ENCODE measurements around the gene ZSCAN5A. TPM values are rescaled to one million over a fixed set of nuclear protein-coding genes. Genes with fewer than 3 reads are reported as not detected.
"Not testable (repeated sequence)": the region's sequence is repeated elsewhere in the genome, so short reads cannot be mapped to it uniquely, and the experiment has no call there.

The ZSCAN5A gene
- total RNA-seq, 1 experiment from 2014 or later, result 9.7 TPM

DNA sequence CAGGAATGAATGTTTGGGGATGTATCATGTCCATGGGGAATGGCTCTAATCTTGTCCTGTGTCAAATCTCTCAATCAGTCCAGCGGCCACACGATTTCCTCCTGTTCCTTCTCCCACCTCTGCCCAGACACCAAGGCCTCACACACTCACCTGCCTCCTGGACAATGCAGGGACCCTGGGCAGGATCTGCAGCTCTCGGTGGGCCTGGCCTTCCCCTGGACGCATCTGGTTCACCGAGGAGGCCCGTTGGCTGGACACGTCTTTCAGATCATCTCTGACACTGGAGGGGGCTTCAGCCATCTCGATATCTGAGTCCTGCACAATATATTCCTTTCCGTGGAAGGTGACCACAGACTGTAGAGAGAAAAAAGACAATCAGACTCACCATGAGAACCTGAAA lies 91.2 kb downstream of the ZSCAN5A start:
- H3K9me3 ChIP-seq (replicated peaks), result peaks cover 2% of the 10 kb centered on the region; the same call in 1 of the 2 replicates
- H3K4me3 ChIP-seq, result no peak overlapping the region
- no peaks in the 10 kb centered on the region for H3K4me1 ChIP-seq (replicated peaks)
- no peaks in the 10 kb centered on the region for H3K36me3 ChIP-seq
- no peaks in the 10 kb centered on the region for H3K27me3 ChIP-seq (replicated peaks)
- DNase-seq (ENCODE audit: low read depth in 1 of 2, low spot score in 2 of 2), result no peak
- no peak overlapping the region for H3K27ac ChIP-seq

GRCh38 chr19:56222901-56223300 lies 91.7 kb downstream of the ZSCAN5A start:
- Histone ChIP-seq H3K27ac (no peak overlapping the region), H3K9me3 (replicated peaks) (peaks cover 2% of the 10 kb centered on the region; the same call in 1 of the 2 replicates), H3K4me1 (replicated peaks) (no peaks in the 10 kb centered on the region), H3K36me3 (no peaks in the 10 kb centered on the region), H3K27me3 (replicated peaks) (no peaks in the 10 kb centered on the region), H3K4me3 (no peak overlapping the region)
- DNase-seq (ENCODE audit: low read depth in 1 of 2, low spot score in 2 of 2), result no peak

DNA sequence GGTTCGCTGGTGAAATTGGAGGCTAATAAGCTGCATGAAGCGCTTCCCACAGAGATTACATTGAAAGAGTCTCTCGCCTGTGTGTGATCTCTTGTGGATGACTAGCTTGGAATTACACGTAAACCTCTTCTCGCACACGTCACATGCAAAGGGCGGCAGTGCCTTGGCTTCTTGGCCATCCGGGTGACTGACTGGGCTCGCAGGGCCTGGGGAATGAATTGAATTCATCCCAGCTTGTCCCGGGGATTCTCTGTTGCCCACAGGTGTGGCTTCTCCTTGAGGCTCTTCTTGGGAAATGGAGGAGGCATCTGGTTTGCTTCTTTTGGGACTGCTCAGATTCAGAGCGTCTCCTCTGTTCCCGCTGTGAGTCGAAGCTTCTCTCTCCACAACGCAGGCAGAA lies 92.8 kb downstream of the ZSCAN5A start:
- peaks cover 6% of the 10 kb centered on the region; the same call in 1 of the 2 replicates for H3K9me3 ChIP-seq (replicated peaks)
- H3K27me3 ChIP-seq (replicated peaks), result no peaks in the 10 kb centered on the region
- H3K4me3 ChIP-seq, result no peak overlapping the region
- H3K36me3 ChIP-seq, result no peaks in the 10 kb centered on the region
- DNase-seq (ENCODE audit: low read depth in 1 of 2, low spot score in 2 of 2), result no peak
- H3K27ac ChIP-seq, result no peak overlapping the region
- H3K4me1 ChIP-seq (replicated peaks), result no peaks in the 10 kb centered on the region

DNA sequence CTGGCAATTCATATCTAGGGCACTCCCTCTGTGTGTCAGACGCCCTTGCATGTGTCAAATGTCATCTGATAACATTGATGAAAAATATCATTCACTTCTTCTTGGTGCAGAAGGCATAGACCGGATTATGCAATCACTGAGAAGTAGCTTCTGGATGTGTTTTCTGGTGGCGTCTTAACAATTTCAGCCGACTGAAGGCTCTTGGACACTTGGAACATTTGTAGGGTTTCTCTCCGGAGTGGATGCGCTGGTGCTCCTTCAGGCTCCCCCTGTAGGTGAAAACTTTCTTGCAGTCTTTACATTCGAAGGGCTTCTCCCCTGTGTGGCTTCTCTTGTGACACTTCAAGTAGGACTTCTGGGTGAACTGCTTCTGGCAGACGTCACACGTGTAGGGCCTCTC lies 93.2 kb downstream of the ZSCAN5A start:
- H3K27me3 ChIP-seq (replicated peaks); H3K36me3 ChIP-seq; H3K4me1 ChIP-seq (replicated peaks); H3K9me3 ChIP-seq (replicated peaks); H3K27ac ChIP-seq; H3K4me3 ChIP-seq; DNase-seq (ENCODE audit: low read depth in 1 of 2, low spot score in 2 of 2): not testable (repeated sequence)

- Histone ChIP-seq H3K4me1 (replicated peaks) (no peaks in the 10 kb centered on the region), H3K27ac (no peak overlapping the region), H3K36me3 (no peaks in the 10 kb centered on the region), H3K27me3 (replicated peaks) (no peaks in the 10 kb centered on the region), H3K9me3 (replicated peaks) (peaks cover 6% of the 10 kb centered on the region; the same call in 1 of the 2 replicates), H3K4me3 (no peak overlapping the region)
- DNase-seq (ENCODE audit: low read depth in 1 of 2, low spot score in 2 of 2), result no peak
These were observed 95.7 kb downstream of the ZSCAN5A start for GRCh38 chr19:56218961-56219360.

GRCh38 chr19:56217039-56217949 lies 97.3 kb downstream of the ZSCAN5A start:
- H3K27ac ChIP-seq, result no peak overlapping the region
- peaks cover 6% of the 10 kb centered on the region; the same call in 1 of the 2 replicates for H3K9me3 ChIP-seq (replicated peaks)
- no peak overlapping the region for H3K4me3 ChIP-seq
- no peaks in the 10 kb centered on the region for H3K36me3 ChIP-seq
- H3K27me3 ChIP-seq (replicated peaks), result no peaks in the 10 kb centered on the region
- no peaks in the 10 kb centered on the region for H3K4me1 ChIP-seq (replicated peaks)
- DNase-seq (ENCODE audit: low read depth in 1 of 2, low spot score in 2 of 2), result no peak

DNA sequence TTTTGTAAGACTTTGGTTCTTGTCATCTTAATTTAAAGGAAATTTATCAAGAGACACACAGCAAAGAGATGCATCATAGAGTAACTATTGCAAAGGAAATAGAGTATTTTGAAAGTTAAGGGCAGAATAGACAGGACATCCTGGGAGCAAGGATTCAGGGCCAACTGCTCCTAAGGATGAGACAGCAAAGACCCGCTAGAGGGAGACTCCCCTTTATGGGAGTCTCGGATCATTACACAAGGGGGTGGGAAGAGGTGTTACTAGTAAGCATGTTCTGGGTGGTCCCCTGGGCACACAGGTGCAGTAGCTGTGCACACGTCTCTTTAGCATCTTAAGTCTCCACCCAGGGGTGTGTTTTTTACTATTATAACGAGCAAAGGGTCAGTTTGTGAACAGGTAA lies 102.9 kb downstream of the ZSCAN5A start:
- H3K4me3 ChIP-seq, result no peak overlapping the region
- no peaks in the 10 kb centered on the region for H3K27me3 ChIP-seq (replicated peaks)
- DNase-seq (ENCODE audit: low read depth in 1 of 2, low spot score in 2 of 2), result no peak
- no peaks in the 10 kb centered on the region for H3K9me3 ChIP-seq (replicated peaks)
- H3K4me1 ChIP-seq (replicated peaks), result no peaks in the 10 kb centered on the region
- H3K27ac ChIP-seq, result no peak overlapping the region
- no peaks in the 10 kb centered on the region for H3K36me3 ChIP-seq

DNA sequence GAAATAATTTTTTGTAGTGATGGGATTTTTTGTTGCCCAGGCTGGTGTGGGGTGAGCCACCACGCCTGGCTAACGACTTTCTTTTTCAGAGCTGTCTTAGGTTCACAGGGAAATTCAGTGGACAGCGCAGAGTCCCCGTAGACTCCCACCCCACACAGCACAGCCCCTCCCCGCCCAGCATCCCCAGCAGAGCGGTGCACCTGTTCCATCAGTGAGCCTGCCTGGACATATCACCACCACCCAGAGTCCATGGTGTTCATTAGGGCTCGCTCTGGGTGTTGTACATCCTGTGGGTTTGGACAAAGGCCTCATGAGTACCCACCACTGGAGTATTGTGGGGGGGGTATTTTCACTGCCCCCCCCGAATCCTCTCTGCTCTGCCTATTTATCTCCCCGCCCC lies 104.6 kb downstream of the ZSCAN5A start:
- H3K9me3 ChIP-seq (replicated peaks); H3K27ac ChIP-seq; H3K36me3 ChIP-seq; DNase-seq (ENCODE audit: low read depth in 1 of 2, low spot score in 2 of 2); H3K4me3 ChIP-seq; H3K4me1 ChIP-seq (replicated peaks); H3K27me3 ChIP-seq (replicated peaks): not testable (repeated sequence)

GRCh38 chr19:56209091-56209490 lies 105.5 kb downstream of the ZSCAN5A start:
- H3K36me3 ChIP-seq, result no peaks in the 10 kb centered on the region
- H3K27me3 ChIP-seq (replicated peaks), result no peaks in the 10 kb centered on the region
- no peak overlapping the region for H3K4me3 ChIP-seq
- H3K9me3 ChIP-seq (replicated peaks), result 0 out of 2 replicates have a peak, but pooled peaks cover 3% of the 10 kb centered on the region
- H3K27ac ChIP-seq, result no peak overlapping the region
- no peak for DNase-seq (ENCODE audit: low read depth in 1 of 2, low spot score in 2 of 2)
- H3K4me1 ChIP-seq (replicated peaks), result no peaks in the 10 kb centered on the region

- H3K27ac ChIP-seq; H3K36me3 ChIP-seq; H3K4me1 ChIP-seq (replicated peaks); H3K9me3 ChIP-seq (replicated peaks); DNase-seq (ENCODE audit: low read depth in 1 of 2, low spot score in 2 of 2); H3K4me3 ChIP-seq; H3K27me3 ChIP-seq (replicated peaks): not testable (repeated sequence)
These were observed 107.1 kb downstream of the ZSCAN5A start for GRCh38 chr19:56207581-56207980.

GRCh38 chr19:56201973-56202372 lies 112.7 kb downstream of the ZSCAN5A start, which contains the start of gene ZSCAN5C:
ZSCAN5C (plus strand) TSS chr19:56202273; CDS start chr19:56205914, 3,641 bp downstream.
- Histone ChIP-seq H3K4me3 (no peak within 1 kb of the TSS), H3K36me3 (no peaks in the 10 kb centered on the region), H3K9me3 (replicated peaks) (0 out of 2 replicates have a peak, but pooled peaks cover 3% of the 10 kb centered on the region), H3K27ac (no peak within 1 kb of the TSS), H3K27me3 (replicated peaks) (no peaks in the 10 kb centered on the region), H3K4me1 (replicated peaks) (no peaks in the 10 kb centered on the region)
- no peak for DNase-seq (ENCODE audit: low read depth in 1 of 2, low spot score in 2 of 2)

- no peaks in the 10 kb centered on the region for H3K36me3 ChIP-seq
- no peak overlapping the region for H3K4me3 ChIP-seq
- H3K27ac ChIP-seq, result no peak overlapping the region
- 0 out of 2 replicates have a peak, but pooled peaks cover 3% of the 10 kb centered on the region for H3K9me3 ChIP-seq (replicated peaks)
- no peaks in the 10 kb centered on the region for H3K4me1 ChIP-seq (replicated peaks)
- DNase-seq (ENCODE audit: low read depth in 1 of 2, low spot score in 2 of 2), result no peak
- no peaks in the 10 kb centered on the region for H3K27me3 ChIP-seq (replicated peaks)
These were observed 115.0 kb downstream of the ZSCAN5A start for GRCh38 chr19:56199687-56200086.

- DNase-seq (ENCODE audit: low read depth in 1 of 2, low spot score in 2 of 2); H3K9me3 ChIP-seq (replicated peaks): not testable (repeated sequence)
These were observed 117.0 kb downstream of the ZSCAN5A start, which contains the start of gene ZSCAN5B for GRCh38 chr19:56197646-56198045. ZSCAN5B (minus strand) TSS chr19:56197783; CDS start chr19:56193052, 4,731 bp downstream.

GRCh38 chr19:56193981-56194640 lies 120.5 kb downstream of the ZSCAN5A start:
- H3K4me3 ChIP-seq, result no peak overlapping the region
- DNase-seq (ENCODE audit: low read depth in 1 of 2, low spot score in 2 of 2), result no peak
- H3K27ac ChIP-seq, result no peak overlapping the region
- 0 out of 2 replicates have a peak, but pooled peaks cover 3% of the 10 kb centered on the region for H3K9me3 ChIP-seq (replicated peaks)
- H3K36me3 ChIP-seq, result no peaks in the 10 kb centered on the region
- H3K4me1 ChIP-seq (replicated peaks), result no peaks in the 10 kb centered on the region
- H3K27me3 ChIP-seq (replicated peaks), result no peaks in the 10 kb centered on the region

More at GRCh38 chr19:56197646-56198045, 117.0 kb downstream of the ZSCAN5A start, which contains the start of gene ZSCAN5B:
- not testable (repeated sequence) for H3K4me1 ChIP-seq (replicated peaks); H3K27ac ChIP-seq; H3K4me3 ChIP-seq; H3K27me3 ChIP-seq (replicated peaks); H3K36me3 ChIP-seq
